HG02623 (cell line): ENCODE measurements around the gene HSD3B7.
A peak's percentile ranks its signal among the peaks of the same experiment; 100 is the strongest.
"Not testable (repeated sequence)": the region's sequence is repeated elsewhere in the genome, so short reads cannot be mapped to it uniquely, and the experiment has no call there.

Experiments
- ATAC-seq: cut with Tn5 transposase; IDR thresholded peaks from one replicate; pipeline ENCODE4 v1.9.1; 2021; ENCODE audit warnings: moderate library complexity; ENCODE audit not compliant: unreplicated experiment

HSD3B7 gene

DNA sequence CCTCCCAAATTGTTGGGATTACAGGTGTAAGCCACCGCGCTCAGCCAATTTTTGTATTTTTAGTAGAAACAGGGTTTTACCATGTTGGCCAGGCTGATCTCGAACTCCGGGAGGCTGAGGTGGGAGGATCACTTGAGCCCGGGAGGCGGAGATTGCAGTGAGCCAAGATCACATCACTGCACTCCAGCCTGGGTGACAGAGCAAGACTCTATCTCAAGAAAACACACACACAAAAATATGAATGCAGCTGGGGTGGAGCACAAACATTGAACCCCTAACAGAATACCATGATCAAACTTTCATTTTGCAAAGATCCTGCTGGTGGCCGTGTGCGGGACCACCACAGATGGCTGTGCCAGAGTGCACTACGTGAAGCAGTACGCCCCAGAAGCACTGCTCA, 32.7 kb downstream of the HSD3B7 start:
- not testable (repeated sequence) for ATAC-seq

DNA sequence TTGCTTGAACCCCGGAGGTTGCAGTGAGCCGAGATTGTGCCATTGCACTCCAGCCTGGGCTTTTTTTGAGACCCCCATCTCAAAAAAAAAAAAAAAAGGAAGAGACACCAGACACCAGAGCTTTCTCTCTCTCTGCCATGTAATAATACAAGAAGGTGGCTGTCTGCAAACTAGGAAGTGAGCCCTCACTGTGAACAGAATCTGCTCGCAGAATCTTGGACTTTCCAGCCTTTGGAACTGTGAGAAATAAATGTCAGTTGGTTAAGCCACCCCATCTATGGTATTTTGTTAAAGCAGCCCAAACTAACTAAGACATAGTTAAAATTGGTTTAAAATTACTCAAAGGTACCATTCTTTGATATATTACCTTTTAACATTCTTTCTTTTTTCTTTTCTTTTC, 35.5 kb downstream of the HSD3B7 start:
- ATAC-seq: no peak

DNA sequence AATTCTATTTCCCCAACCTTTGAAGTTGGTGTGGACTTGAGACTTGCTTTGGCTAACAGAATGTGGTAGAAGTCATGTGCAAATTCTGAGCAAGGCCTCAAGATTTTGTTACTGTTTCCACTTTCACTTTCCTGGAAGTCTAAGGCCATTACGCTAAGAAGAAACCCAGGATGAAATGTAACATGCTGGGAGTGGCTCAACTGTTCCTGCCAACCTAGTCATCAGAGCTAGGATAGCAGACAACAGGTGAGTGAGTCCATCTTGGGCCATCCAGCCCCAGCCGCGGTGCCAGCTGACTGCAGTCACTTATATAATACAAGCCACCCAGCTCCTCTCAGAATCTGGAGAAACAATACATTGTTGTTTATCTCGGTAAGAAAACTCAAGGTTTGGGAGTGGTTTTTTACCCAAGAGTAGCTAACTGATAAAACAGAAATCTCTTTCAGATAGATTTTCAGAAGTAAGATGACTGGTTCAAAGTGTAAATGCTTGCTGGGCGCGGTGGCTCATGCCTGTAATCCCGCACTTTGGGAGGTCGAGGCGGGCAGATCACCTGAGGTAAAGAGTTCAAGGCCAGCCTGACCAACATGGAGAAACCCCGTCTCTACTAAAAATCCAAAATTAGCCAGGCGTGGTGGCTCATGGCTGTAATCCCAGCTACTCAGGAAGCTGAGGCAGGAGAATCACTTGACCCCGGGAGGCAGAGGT, 37.7 kb downstream of the HSD3B7 start:
- ATAC-seq: no peak

DNA sequence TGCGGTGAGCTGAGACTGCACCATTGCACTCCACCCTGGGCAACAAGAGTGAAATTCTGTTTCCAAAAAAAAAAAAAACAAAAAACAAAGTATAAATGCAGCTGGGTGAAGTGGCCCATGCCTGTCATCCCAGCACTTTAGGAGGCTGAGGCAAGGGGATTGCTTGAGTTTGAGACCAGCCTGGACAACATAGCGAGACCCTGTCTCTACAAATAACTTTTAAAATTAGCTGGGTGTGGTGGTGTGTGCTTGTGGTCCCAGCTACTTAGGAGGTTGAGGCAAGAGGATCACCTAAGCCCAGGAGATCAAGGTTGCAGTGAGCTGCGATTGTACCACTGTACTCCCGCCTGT, 38.2 kb downstream of the HSD3B7 start:
- no peak for ATAC-seq

DNA sequence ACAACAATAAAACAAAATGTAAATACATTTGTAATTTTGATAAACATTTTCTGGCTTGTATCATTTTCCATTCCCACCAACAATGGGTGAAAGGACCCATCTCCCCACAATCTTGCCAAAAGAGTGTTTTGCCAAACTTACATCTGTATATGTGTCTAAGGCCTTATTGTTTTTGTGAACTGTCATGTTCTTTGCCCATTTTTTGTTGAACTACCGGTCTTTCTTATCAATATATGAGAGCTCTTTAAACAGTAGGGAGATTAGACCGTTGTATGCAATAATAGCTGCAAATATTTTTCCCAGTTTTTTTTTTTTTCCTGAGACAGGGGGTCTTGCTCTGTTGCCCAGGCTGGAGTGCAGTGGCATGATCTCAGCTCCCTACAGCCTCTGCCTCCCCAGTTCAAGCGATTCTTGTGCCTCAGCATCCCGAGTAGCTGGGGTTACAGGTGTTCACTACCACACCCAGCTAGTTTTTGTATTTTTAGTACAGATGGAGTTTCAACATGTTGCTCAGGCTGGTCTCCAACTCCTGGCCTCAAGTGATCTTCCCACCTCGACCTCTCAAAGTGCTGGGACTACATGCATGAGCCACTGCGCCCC, 38.7 kb downstream of the HSD3B7 start:
- no peak for ATAC-seq

DNA sequence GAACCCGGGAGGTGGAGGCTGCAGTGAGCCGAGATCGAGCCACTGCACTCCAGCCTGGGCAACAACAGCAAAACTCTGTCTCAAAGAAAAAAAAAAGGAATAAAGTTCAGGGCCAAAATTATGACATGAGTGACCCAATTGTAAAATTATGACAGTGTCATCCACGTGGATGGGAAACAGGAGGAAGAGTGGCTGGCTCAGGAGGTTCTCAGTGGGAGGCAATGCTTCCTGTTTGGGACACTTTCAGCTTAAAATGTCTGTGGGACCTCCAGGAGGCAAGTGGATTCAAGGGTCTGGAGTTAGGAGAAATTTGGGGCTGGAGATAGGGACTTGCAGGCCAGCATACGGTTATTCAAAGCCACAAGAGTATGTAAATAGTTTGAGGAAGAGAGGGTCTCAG, 40.3 kb downstream of the HSD3B7 start:
- ATAC-seq: no peak

DNA sequence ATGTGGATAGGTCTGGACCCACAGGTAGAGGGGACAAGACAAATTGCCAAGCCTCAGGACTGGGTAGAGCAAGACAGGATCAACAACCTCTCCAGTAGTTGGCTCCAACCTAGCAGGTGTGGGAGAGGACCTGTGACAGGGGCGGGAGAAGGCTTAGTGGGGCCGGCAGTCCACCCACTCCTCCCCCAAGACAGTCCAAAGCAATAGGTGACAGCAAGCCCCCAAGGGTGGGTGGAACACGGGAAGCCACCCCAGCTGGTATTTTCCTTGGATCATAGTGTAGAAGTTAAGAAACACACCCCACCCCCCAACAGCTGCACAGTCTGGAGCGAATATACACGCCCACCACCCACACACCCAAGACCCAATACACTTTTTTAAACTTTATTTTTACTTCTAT, 44.3 kb downstream of the HSD3B7 start:
- ATAC-seq: no peak

DNA sequence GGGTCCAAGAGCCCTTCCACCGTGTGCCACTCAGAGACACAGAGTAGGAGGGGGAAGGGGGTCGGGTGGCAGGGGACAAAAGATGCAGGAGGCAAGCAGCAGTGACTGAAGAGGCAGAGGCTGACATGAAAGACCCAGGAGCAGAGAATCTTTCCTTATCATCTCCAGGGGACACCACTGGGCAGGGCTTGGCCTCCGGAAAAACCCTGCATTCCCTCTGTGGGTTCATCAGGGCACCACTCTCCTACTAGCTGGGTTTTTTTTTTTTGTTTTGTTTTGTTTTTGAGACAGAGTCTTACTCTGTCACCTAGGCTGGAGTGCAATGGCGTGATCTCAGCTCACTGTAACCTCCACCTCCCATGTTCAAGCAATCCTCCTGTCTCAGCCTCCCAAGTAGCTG, 46.3 kb downstream of the HSD3B7 start:
- ATAC-seq: no peak

DNA sequence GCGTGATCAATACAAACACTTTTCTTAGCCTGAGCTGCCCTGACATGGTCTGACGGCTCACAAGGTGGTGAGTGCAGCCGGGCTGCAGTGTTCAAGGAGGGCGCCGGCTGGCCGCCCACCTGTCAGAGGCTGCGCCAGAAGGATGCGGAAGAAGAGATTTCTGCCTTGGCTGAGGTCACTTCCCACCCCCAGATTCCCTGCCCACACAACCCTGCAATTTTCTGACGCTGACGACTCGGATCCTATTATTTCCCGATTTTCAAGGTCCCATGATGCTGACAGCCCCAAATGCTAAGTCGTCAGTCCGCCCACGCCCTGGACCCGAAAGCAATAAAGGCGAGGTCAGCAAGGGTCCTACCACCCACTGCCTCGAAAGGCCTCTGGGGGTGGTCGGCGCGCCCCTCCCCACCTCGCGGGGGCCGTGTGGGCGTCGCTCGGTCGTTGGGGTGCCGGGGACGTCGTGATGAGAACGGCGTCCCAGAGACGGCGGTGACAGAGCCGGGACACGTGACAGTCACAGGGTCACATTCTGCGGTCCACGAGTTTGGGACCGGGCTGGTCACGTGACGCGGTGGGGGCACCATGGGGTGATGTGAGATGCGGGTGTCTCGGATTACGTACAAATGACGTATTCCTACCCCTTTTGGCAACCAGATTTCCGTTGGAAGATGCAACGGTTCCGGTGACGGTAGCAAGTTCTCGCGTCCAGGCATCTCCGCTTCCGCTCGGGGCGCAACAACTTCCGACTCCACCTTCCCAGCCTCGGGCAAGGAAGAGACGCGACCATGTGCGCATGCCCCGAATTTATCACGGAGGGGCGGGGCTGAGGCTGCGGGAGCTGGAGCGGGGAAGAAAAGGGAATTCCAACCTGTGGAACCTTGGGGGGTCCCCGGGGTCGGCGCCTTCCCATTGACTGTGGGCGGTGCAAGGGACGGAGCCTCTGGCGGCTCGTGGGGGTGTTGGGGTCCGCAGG, 48.0 kb downstream of the HSD3B7 start, which contains the start of gene STX4:
TSS of gene STX4 (plus strand) at position 823 of the 973 bp plus-strand sequence. CDS start 248 bp downstream, outside the sequence.
- peak; percentile 79 for ATAC-seq

DNA sequence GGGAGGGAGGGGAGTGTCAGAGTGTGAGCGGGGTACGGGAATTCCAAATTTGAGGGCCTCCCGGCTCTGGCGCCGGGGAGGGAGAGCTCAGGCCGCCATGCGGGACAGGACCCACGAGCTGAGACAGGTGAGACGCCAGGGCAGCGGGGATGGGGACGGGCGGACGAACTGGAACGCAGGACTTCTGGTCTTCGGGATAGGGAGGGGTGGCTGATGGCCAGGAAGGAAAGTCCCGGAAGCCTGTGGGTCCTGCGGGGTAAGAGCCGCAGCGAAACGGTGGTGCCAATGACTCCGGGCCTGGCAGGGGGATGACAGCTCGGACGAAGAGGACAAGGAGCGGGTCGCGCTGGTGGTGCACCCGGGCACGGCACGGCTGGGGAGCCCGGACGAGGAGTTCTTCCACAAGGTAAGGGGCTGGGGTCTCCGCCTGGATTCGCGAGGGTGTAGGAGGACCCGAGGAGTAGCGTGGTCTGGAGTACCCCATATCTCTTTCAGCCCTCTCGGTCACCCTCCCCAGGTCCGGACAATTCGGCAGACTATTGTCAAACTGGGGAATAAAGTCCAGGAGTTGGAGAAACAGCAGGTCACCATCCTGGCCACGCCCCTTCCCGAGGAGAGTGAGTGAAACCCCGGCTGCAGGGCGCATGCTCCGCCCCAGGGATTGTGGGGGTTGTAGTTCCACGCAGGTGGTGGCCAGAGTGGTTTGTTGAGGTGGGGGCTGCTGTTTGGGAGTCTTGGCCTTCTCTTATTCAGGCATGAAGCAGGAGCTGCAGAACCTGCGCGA, 48.9 kb downstream of the HSD3B7 start:
- ATAC-seq: peak; percentile 25

DNA sequence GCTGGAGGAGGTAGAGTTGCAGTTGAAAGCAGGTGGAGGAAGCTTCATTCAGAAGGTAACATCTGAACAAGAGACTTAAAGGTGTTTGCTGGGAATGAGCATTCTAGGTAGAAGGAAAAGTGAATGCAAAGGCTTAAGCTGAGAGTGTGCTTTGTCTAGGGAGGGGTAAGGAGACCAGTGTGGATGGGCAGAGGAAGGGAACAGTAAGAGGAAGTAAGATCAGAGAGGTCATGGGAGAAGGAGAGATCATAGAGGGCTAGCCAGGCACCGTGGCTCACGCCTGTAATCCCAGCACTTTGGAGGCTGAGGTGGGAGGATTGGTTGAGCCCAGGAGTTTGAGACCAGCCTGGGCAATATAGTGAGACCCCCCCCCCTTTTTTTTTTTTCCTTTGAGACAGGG, 51.7 kb downstream of the HSD3B7 start:
- no peak for ATAC-seq
